Mucosa of stomach (tissue), 1 donor: ENCODE results near the gene FAM124A.

Source experiments
- H3K27me3 ChIP-seq: one replicate; pipeline ENCODE4 v1.7.0; 2013; ENCODE audit warnings: mild to moderate bottlenecking, low read length; ENCODE audit not compliant: control insufficient read depth, insufficient read depth
- H3K36me3 ChIP-seq: one replicate; pipeline ENCODE4 v1.7.0; 2013; ENCODE audit warnings: low read length; ENCODE audit not compliant: control insufficient read depth, insufficient read depth
- H3K4me1 ChIP-seq: one replicate; pipeline ENCODE4 v1.7.0; 2013; ENCODE audit warnings: mild to moderate bottlenecking, low read length; ENCODE audit not compliant: control insufficient read depth, insufficient read depth
- H3K4me3 ChIP-seq: one replicate; pipeline ENCODE4 v1.7.0; 2013; ENCODE audit warnings: low read length
- H3K9ac ChIP-seq: one replicate; pipeline ENCODE4 v1.7.0; 2013; ENCODE audit warnings: mild to moderate bottlenecking, low read length, moderate library complexity
- H3K9me3 ChIP-seq: one replicate; pipeline ENCODE4 v1.7.0; 2013; ENCODE audit warnings: mild to moderate bottlenecking, low read length, moderate library complexity; ENCODE audit not compliant: control insufficient read depth
- donor health status: Pancreatic carcinoma.

FAM124A gene

GRCh38 chr13:51324714-51325420 lies 102.7 kb downstream of the FAM124A start:
- H3K9ac ChIP-seq = no peak overlapping the region
- H3K9me3 ChIP-seq = no peaks in the 10 kb centered on the region
- no peaks in the 10 kb centered on the region for H3K27me3 ChIP-seq
- no peak overlapping the region for H3K4me3 ChIP-seq
- no peaks in the 10 kb centered on the region for H3K4me1 ChIP-seq
- H3K36me3 ChIP-seq = no peaks in the 10 kb centered on the region

GRCh38 chr13:51325837-51326236 lies 103.6 kb downstream of the FAM124A start:
- Histone ChIP-seq H3K9me3 (no peaks in the 10 kb centered on the region), H3K9ac (no peak overlapping the region), H3K36me3 (no peaks in the 10 kb centered on the region), H3K4me1 (no peaks in the 10 kb centered on the region), H3K4me3 (no peak overlapping the region), H3K27me3 (no peaks in the 10 kb centered on the region)

- H3K4me3 ChIP-seq = no peak overlapping the region
- no peaks in the 10 kb centered on the region for H3K4me1 ChIP-seq
- no peaks in the 10 kb centered on the region for H3K9me3 ChIP-seq
- no peaks in the 10 kb centered on the region for H3K27me3 ChIP-seq
- H3K36me3 ChIP-seq = no peaks in the 10 kb centered on the region
- no peak overlapping the region for H3K9ac ChIP-seq
These were observed 104.6 kb downstream of the FAM124A start for GRCh38 chr13:51326777-51327176.

- H3K4me1 ChIP-seq = no peaks in the 10 kb centered on the region
- H3K9me3 ChIP-seq = no peaks in the 10 kb centered on the region
- no peaks in the 10 kb centered on the region for H3K27me3 ChIP-seq
- no peak overlapping the region for H3K9ac ChIP-seq
- no peak overlapping the region for H3K4me3 ChIP-seq
- H3K36me3 ChIP-seq = no peaks in the 10 kb centered on the region
These were observed 105.8 kb downstream of the FAM124A start for GRCh38 chr13:51327961-51328360.

- H3K36me3 ChIP-seq = no peaks in the 10 kb centered on the region
- no peaks in the 10 kb centered on the region for H3K4me1 ChIP-seq
- no peaks in the 10 kb centered on the region for H3K9me3 ChIP-seq
- no peaks in the 10 kb centered on the region for H3K27me3 ChIP-seq
- no peak overlapping the region for H3K4me3 ChIP-seq
- H3K9ac ChIP-seq = no peak overlapping the region
These were observed 106.3 kb downstream of the FAM124A start for GRCh38 chr13:51328488-51328887.

- H3K36me3 ChIP-seq = no peaks in the 10 kb centered on the region
- H3K4me3 ChIP-seq = no peak overlapping the region
- no peaks in the 10 kb centered on the region for H3K9me3 ChIP-seq
These were observed 107.4 kb downstream of the FAM124A start for GRCh38 chr13:51329606-51330005.

GRCh38 chr13:51330791-51331190 lies 108.6 kb downstream of the FAM124A start:
- H3K4me1 ChIP-seq = no peaks in the 10 kb centered on the region
- no peak overlapping the region for H3K4me3 ChIP-seq
- H3K36me3 ChIP-seq = no peaks in the 10 kb centered on the region
- H3K9ac ChIP-seq = no peak overlapping the region
- H3K27me3 ChIP-seq = no peaks in the 10 kb centered on the region
- no peaks in the 10 kb centered on the region for H3K9me3 ChIP-seq

More at GRCh38 chr13:51329606-51330005, 107.4 kb downstream of the FAM124A start:
- Histone ChIP-seq H3K9ac (no peak overlapping the region), H3K4me1 (no peaks in the 10 kb centered on the region), H3K27me3 (no peaks in the 10 kb centered on the region)

GRCh38 chr13:51331354-51331861 lies 109.2 kb downstream of the FAM124A start:
- Histone ChIP-seq H3K9ac (no peak overlapping the region), H3K9me3 (no peaks in the 10 kb centered on the region), H3K4me3 (no peak overlapping the region), H3K36me3 (no peaks in the 10 kb centered on the region), H3K4me1 (no peaks in the 10 kb centered on the region), H3K27me3 (no peaks in the 10 kb centered on the region)

GRCh38 chr13:51332566-51333361 lies 110.6 kb downstream of the FAM124A start:
- no peak overlapping the region for H3K9ac ChIP-seq
- H3K4me1 ChIP-seq = no peaks in the 10 kb centered on the region
- H3K36me3 ChIP-seq = no peaks in the 10 kb centered on the region
- no peaks in the 10 kb centered on the region for H3K27me3 ChIP-seq
- no peak overlapping the region for H3K4me3 ChIP-seq
- no peaks in the 10 kb centered on the region for H3K9me3 ChIP-seq

GRCh38 chr13:51333421-51333820 lies 111.2 kb downstream of the FAM124A start:
- Histone ChIP-seq H3K4me3 (no peak overlapping the region), H3K9me3 (no peaks in the 10 kb centered on the region), H3K36me3 (no peaks in the 10 kb centered on the region), H3K27me3 (no peaks in the 10 kb centered on the region), H3K4me1 (no peaks in the 10 kb centered on the region), H3K9ac (no peak overlapping the region)

- H3K36me3 ChIP-seq = no peaks in the 10 kb centered on the region
- no peaks in the 10 kb centered on the region for H3K4me1 ChIP-seq
These were observed 111.6 kb downstream of the FAM124A start for GRCh38 chr13:51333826-51334225.

More at GRCh38 chr13:51333826-51334225, 111.6 kb downstream of the FAM124A start:
- Histone ChIP-seq H3K27me3 (no peaks in the 10 kb centered on the region), H3K9me3 (no peaks in the 10 kb centered on the region), H3K9ac (no peak overlapping the region), H3K4me3 (no peak overlapping the region)
